WERI-Rb-1 (cell line): ENCODE results near the gene FBXO31.

Experiments used
- DNase-seq: peaks from one replicate; pipeline ENCODE4 v3.0.0-alpha.2; 2020
- H3K27ac ChIP-seq: fragments of 250-450 bp; sonication (Bioruptor Pico); 2 replicates; pipeline ENCODE4 v1.5.1; 2020; ENCODE audit warnings: mild to moderate bottlenecking, moderate library complexity
- H3K27me3 ChIP-seq: fragments of 250-450 bp; sonication (Bioruptor Pico); 2 replicates; pipeline ENCODE4 v1.5.1; 2021; ENCODE audit warnings: mild to moderate bottlenecking, low read depth, moderate library complexity; ENCODE audit not compliant: insufficient read depth, severe bottlenecking
- H3K36me3 ChIP-seq: fragments of 250-450 bp; sonication (Bioruptor Pico); 2 replicates; pipeline ENCODE4 v1.5.1; 2020; ENCODE audit warnings: mild to moderate bottlenecking, moderate library complexity
- H3K4me3 ChIP-seq: 2 replicates; pipeline ENCODE4 v1.5.1; 2011; ENCODE audit warnings: low read depth, mild to moderate bottlenecking, control low read depth, low read length
- H3K9me3 ChIP-seq: fragments of 250-450 bp; sonication (Bioruptor Pico); 2 replicates; pipeline ENCODE4 v1.5.1; 2021; ENCODE audit warnings: mild to moderate bottlenecking, moderate library complexity; ENCODE audit not compliant: severe bottlenecking
- CTCF ChIP-seq: IDR thresholded peaks from 2 replicates; pipeline ENCODE4 v1.5.1; 2011; ENCODE audit warnings: low read depth, mild to moderate bottlenecking, control low read depth, inconsistent platforms, low read length

The FBXO31 gene

GRCh38 chr16:87319997-87320491 lies 63.5 kb downstream of the FBXO31 start:
- H3K36me3 ChIP-seq = no peaks in the 10 kb centered on the region
- H3K27ac ChIP-seq = no peak overlapping the region
- no peak overlapping the region for H3K4me3 ChIP-seq
- no peak for TF ChIP-seq CTCF
- no peak for DNase-seq
- no peaks in the 10 kb centered on the region for H3K27me3 ChIP-seq
- H3K9me3 ChIP-seq = no peaks in the 10 kb centered on the region

GRCh38 chr16:87319011-87319410 lies 64.6 kb downstream of the FBXO31 start:
- Histone ChIP-seq H3K27me3 (no peaks in the 10 kb centered on the region), H3K27ac (no peak overlapping the region), H3K36me3 (no peaks in the 10 kb centered on the region), H3K9me3 (no peaks in the 10 kb centered on the region), H3K4me3 (no peak overlapping the region)
- no peak for DNase-seq
- no peak for TF ChIP-seq CTCF

GRCh38 chr16:87317750-87318644 lies 65.6 kb downstream of the FBXO31 start:
- peak overlapping the region; percentile 85 for H3K4me3 ChIP-seq
- no peak for TF ChIP-seq CTCF
- no peaks in the 10 kb centered on the region for H3K9me3 ChIP-seq
- H3K36me3 ChIP-seq = no peaks in the 10 kb centered on the region
- DNase-seq = no peak
- H3K27me3 ChIP-seq = no peaks in the 10 kb centered on the region
- H3K27ac ChIP-seq = peak overlapping the region; percentile 98

GRCh38 chr16:87316923-87317749 lies 66.4 kb downstream of the FBXO31 start, which contains the start of gene C16orf95:
Gene C16orf95, minus strand, starts transcription at chr16:87317392. Its CDS starts 150 bp downstream, at chr16:87317242.
- TF ChIP-seq CTCF = peak; percentile 45
- H3K9me3 ChIP-seq = no peaks in the 10 kb centered on the region
- no peaks in the 10 kb centered on the region for H3K36me3 ChIP-seq
- peak; percentile 91 for DNase-seq
- H3K27ac ChIP-seq = peak within 1 kb of the TSS; percentile 98
- H3K27me3 ChIP-seq = no peaks in the 10 kb centered on the region
- peak within 1 kb of the TSS; percentile 85 for H3K4me3 ChIP-seq

- no peak for DNase-seq
- no peak for TF ChIP-seq CTCF
- Histone ChIP-seq H3K4me3 (peak overlapping the region; percentile 85), H3K27ac (peak overlapping the region; percentile 98; the same call in 1 of the 2 replicates), H3K27me3 (no peaks in the 10 kb centered on the region), H3K36me3 (no peaks in the 10 kb centered on the region), H3K9me3 (no peaks in the 10 kb centered on the region)
These were observed 67.1 kb downstream of the FBXO31 start for GRCh38 chr16:87316450-87316922.
